ENCODE data around the gene RERE.
"Not testable (repeated sequence)": the region's sequence is repeated elsewhere in the genome, so short reads cannot be mapped to it uniquely, and the experiment has no call there.

The RERE gene

DNA sequence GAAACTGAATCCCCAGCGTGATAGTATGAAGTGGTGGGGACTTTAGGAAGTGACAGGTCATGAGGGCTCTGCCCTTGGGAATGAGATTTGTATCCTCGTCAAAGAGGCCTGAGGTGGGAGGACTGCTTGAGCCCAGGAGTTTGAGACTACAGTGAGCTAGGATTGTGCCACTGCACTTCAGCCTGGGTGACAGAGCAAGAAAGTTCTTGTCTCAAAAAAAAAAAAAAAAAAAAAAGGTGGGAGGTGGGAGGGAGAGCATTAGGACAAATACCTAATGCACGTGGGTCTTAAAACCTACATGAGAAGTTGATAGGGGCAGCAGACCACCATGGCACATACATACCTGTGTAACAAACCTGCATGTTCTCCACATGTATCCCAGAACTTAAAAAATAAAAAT, 24.0 kb upstream of the RERE start:
- no peak for DNase-seq (ENCODE audit: low read depth)

DNA sequence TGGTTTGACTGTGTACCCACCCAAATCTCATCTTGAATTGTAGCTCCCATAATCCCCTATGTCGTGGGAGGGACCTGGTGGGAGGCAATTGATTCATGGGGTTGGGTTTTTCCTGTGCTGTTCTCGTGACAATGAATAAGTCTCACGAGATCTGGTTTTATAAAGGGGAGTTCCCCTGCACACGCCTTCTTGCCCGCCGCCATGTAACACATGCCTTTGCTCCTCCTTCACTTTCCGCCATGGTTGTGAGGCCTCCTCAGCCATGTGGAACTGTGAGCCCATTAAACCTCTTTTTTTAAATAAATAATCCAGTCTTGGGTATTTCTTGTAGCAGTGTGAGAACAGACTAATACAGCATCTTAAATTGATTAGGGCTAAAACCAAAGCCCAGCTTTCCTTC, 22.6 kb upstream of the RERE start:
- DNase-seq (ENCODE audit: low read depth), result no peak

DNA sequence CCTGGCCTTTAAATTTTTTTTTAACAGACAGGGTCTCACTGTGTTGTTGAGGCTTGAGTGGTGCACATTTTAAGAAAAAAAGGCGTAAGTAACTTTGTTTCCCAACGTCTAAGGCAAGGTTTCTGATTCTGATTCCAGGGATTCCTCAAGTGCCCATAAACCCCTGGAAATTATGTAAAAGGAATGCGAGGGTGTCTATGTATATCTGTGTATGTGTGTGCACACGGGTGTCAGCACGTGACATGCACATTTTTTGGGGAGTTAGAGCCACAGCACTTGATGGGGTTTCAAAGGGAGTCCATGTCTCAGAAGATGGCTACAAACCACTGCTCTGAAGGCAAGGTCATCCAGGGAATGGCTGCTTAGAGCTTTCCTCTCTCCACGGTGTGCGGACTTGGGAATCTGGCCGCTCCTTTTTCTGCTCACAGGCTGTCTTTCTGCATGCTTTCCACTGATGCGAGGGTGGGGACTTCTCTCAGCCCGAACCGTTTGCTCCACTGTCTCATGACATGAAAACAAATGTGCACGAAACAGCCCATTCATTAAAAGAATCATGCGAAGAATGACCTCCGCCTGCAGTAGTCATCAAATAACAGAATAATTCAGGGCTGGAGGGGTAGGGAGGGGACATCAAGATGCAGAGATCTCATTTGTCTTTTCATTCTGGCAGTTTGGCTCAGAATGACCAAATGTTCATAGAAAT, 18.7 kb upstream of the RERE start:
- no peak for DNase-seq (ENCODE audit: low read depth)

DNA sequence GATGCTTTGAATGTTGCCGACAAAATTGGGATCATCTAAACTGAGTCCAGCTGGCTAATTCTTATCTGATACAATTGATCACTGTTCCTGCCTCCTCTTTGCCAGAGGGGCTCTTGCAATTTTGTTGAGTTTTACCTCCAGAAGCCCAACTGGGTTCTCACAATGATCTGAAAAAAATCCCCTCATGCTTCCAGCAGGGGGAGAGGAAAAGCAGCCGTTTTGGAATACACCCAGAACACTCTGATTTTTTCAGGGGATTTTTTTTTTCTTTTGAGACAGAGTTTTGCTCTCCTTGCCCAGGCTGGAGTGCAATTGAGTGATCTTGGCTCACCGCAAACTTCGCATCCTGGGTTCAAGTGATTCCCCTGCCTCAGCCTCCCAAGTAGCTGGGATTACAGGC, 13.9 kb upstream of the RERE start:
- DNase-seq (ENCODE audit: low read depth), result no peak

DNA sequence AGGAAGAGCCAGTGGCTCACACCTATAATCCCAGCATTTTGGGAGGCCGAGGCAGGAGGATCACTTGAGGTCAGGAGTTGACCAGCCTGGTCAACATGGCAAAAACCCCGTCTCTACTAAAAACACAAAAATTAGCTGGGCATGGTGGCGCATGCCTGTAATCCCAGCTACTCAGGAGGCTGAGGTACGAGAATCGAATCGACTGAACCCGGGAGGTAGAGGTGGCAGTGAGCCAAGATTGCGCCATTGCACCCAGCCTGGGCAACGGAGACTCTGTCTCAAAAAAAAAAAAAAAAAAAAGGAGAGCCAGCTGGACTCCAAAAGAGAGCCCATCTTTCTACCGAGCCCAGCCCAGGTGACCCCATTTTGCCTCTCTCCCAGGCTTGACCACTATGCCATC, 13.3 kb upstream of the RERE start:
- DNase-seq (ENCODE audit: low read depth), result not testable (repeated sequence)

DNA sequence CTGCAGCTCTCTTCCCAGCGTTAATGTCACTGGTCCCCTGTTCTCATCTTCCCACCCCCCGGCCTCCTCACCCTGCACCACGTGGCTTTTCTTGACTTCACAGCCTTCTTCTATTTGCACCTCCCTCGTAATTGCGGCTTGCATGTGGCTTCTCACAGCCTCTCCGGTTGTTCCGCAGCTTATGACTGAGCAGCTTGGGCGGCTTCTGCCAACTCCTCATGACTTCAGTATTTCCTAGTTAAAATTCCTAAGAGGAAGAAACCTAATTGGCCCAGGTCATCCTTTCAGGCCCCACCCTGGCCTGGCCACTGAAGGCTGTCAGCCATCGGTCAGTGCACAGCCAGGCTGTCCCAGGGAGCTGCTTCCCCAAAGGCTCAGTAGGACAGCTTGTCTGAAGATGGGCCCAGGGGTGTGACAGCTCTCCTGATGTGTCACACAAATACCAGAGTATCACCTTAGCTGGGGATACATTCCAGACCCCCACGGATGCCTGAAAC, 8.6 kb upstream of the RERE start:
- no peak for DNase-seq (ENCODE audit: low read depth)

DNA sequence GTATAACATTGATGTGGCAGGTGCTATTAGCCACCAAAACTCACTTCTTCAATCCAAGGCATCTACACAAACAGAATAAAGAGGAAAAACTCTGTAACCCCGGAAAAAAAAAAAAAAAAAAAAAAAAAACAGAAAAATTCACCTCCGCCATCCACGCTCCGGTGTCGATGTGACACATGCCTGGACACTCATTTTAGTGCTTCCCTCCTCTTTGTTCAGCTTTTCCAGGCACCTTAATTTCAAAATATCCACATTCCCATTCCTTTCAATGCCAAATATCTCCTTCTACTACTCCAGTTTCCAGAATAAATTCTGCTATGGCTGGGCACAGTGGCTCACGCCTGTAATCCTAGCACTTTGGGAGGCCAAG, 5.8 kb upstream of the RERE start:
- no peak for DNase-seq (ENCODE audit: low read depth)

DNA sequence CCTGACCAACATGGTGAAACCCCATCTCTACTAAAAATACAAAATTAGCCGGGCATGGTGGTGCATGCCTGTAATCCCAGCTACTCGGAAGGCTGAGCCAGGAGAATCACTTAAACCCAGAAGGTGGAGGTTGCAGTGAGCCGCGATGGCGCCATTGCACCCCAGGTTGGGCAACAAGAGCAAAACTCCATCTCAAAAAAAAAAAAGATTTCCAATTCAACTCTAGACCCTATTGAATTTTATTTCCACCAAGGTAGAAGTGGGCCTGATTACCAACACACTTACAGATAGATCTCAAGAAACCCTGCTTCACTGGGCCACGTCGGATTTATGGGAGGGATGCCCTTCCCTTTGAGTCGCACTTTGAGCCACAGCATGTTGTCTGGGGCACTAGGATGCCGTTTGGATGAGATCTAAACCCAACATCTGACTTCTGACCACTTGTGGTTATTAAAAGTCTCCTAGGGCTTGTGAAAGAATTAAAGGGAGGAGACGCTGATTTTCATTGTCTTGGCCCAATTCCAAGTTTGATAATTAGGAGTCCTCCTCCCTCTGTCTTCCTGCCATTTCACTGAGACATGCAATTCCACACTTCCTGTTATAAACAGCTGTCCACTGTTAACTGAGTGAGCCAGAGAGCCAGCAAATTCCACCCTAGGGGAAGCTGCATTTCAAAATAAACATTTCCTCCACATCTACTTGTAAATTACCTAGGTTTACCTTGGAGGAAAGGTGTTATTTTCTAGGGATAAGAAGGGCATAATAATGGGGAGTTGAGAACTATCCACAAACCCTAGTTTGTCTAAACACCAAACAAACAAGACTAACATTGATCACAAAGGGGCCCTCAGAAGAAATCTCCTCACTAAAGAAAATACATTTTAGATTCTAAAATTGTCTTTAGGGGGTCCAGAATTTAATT, 5.2 kb upstream of the RERE start:
- no peak for DNase-seq (ENCODE audit: low read depth)

DNA sequence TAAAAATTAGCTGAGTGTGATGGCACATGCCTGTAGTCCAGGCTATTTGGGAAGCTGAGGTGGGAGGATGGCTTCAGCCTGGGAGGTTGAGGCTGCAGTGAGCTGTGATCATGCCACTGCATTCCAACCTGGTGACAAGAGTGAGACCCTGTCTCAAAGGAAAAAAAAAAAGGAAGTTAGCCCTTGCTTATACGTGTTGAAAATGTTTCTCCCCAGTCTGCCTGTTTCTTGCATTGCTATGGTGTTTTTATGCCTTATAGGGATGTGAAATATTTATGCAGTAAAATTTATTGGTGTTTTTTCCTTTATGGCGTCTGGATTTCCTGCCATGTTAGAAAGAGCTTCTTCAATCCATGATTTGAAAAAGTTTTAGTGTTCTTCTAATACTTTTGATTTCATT, 3.6 kb upstream of the RERE start:
- no peak for DNase-seq (ENCODE audit: low read depth)

DNA sequence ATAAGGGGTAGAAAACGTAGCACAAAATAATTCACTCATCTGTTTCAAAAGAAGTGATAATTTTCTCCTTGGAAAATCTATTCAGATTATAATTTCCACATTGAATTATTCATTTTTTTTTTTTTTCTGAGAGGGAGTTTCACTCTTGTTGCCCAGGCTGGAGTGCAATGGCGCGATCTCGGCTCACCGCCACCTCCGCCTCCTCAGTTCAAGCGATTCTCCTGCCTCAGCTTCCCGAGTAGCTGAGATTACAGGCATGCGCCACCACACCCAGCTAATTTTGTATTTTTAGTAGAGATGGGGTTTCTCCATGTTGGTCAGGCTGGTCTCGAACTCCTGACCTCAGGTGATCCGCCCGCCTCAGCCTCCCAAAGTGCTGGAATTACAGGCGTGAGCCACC, 1.3 kb upstream of the RERE start:
- not testable (repeated sequence) for DNase-seq (ENCODE audit: low read depth)

DNA sequence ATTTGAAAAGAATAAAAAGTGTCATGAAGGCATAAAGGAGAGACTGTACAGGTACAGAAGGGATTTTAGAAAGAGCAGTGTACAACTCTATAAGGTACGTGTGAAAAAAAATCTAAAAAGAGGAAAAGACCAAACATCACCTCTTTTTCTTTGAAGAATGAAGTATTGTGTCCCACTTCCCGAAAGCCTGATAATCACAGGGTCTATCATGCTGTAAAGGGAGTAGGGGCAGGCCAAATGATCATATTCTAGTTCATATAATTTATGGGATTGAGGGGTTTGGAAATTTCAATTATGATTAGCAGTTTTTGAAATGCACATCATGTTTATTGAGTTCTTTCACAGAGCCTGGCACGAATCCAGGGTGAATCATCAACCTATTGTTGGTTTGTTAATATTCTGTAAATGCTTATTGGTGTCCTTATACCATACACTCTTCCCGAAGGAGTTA, 910 bp upstream of the RERE start:
- no peak for DNase-seq (ENCODE audit: low read depth)

DNA sequence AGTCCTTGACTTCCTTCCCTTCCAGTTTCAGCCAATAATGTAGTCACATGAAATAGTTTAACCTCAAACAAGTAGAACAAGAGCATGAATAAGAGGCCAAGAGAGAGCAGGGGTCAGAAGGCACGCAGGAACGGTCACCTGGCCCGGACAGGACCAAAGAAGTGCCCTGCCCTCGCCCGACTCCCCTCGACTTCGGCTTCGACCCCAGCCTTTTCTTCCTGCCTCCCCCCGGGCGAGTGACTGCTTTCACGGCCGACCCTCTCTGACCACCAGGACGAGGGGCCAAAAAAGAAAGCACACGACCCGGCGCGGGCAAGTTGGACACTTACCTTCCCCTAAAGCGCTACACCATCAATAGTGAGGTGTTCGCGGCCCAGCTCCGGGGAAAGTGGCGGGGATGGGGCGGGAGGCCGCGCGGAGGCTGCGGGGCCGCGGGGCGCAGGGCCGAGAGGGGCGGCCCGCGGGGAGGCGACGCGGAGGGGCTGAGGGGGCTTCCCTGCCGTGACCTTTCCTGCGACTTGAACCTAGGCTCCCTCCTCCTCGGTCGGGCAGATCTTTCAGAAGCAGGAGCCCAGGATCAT, 519 bp downstream of the RERE start:
- DNase-seq (ENCODE audit: low read depth), result peak; percentile 13

DNA sequence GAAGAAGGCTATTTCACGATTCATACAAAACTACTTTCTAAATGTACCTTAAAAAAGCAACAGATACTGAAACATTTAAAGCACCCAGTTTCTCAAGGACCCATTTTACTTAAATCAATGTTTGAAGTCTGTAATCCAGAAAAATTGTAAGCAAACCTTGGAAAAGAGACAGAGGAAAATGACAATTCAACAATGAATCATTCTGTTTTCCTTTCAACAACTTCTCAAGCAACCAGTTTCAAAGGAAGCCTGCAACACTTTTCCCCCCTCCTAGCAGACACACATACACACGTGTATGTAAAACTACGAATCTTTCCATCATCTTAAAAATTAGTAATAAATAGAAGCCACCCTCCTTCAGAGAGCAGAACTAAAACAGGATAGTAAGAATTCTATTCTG, 1.2 kb downstream of the RERE start:
- DNase-seq (ENCODE audit: low read depth), result no peak

DNA sequence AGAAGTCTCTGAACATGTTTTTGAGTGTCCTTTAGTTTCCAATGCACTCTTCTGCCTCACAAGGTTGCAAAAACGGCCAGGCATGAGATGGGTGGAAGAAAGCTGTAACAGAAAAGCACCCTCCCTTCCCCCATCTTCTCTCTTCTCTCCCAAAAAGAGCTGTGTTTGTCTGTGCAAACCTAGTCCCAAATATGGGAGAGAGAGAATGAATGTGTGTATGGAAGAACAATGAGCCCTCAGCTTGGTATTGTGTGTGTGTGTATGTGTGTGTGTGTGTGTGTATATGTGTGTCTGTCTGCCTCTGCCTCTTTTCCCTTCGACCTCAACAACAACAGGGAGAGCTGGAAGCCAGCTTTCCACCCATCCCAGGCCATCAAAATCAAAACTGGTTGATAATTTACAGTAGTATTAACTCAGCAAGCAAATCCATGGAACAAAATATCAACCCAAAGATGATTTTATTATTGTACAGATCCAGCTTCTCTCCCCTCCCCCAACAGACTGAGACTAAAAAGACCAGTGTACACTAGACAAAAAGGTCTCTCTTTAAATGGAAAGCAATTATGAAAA, 1.8 kb downstream of the RERE start:
- no peak for DNase-seq (ENCODE audit: low read depth)

DNA sequence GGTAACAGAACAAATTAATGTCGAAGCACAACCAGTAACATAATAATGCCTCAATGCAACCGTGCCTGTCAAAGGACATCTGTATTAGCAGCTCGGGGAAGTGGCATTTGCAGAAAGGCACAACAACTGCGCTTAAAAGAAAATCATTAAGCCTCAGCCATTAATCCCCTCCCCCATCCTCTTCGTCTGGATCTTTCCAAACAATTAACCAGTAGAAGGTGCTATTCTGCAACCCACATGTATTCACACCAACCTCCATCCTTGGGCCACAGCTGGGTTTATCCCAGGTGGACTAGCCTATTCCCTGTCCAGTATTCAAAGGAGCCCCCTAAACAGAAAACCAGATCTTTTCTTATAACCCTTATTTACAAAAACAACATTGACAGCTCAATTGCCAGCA, 2.6 kb downstream of the RERE start:
- no peak for DNase-seq (ENCODE audit: low read depth)

DNA sequence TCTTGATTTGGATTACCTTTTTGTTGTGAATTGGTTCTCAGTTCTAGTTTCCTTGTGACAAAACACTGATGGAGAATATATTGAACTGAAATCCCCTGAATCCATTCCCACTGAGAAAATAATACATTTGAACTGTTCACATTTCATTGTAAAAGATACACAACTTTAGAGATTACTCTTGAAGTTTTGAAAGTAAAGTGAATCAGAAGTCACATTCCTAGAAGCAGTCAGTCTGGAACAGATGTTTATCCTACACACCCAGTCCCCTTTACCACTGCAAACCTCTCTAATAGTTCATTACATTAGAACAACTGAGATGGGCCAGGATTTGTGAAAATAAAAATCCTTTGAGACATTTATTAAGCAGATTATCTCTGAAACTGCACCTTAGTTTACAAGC, 3.4 kb downstream of the RERE start:
- DNase-seq (ENCODE audit: low read depth), result no peak

DNA sequence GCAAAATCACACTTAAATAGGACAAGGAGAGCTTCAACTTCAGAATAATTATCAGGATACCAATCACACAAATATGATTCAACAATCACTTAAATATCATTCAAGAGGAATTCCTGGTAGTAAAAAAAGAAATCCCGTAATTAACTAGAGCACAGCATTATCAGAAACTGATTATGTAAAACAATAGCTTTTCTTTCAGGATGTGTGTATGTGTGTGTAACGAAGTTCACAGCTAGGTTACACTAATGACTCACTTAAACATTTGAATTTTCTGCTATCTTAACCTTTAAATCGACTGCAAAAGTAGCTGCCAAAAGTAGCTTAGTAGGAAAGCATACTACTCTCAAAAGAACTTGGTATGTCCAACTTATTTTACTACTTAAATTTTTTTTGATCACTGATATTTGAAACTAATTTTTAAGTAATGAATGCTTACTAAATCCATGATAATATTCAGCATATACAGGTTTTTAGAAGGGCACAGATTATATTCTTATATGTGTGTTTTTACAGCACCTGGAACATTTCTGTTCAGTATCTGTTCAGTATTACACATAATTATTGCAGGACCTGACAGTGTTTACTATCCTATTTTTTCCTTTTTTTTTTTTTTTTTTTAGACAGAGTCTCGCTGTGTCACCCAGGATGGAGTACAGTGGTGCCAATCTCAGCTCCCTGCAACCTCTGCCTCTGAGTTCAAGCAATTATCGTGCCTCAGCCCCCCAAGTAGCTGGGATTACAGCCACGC, 4.2 kb downstream of the RERE start:
- no peak for DNase-seq (ENCODE audit: low read depth)

DNA sequence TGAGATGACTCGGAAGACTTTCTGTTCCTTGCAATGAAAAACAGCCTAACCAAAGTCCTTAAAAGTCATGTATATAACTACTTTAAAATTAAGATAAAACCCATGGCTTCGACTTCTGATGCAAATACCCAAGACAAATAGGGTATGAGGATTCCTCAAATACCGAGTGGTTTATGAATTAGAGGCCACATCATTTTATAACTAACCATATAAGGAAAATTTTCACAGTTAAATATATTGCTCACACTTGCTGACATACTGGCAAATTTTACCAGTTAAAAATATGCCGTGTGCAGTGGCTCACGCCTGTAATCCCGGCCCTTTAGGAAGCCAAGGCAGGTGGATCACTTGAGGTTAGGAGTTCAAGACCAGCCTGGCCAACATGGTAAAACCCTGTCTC, 5.4 kb downstream of the RERE start:
- DNase-seq (ENCODE audit: low read depth), result no peak

DNA sequence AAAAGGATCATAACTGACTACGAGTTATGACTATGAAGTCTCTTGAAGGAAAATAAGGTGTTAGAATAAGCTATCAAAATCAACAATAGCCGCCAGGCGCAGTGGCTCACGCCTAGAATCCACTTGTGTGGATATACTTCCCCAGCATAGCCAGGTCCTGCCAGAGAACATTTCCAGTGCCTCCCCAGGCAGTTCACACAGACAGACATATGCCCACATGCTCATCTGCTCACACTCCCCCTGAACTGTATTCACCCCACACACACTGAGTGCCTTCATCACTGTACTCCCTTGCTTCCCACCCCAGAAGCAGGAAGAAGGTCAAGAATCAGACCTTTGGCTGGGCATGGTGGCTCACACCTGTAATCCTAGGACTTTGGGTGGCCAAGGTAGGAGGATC, 6.5 kb downstream of the RERE start:
- no peak for DNase-seq (ENCODE audit: low read depth)

DNA sequence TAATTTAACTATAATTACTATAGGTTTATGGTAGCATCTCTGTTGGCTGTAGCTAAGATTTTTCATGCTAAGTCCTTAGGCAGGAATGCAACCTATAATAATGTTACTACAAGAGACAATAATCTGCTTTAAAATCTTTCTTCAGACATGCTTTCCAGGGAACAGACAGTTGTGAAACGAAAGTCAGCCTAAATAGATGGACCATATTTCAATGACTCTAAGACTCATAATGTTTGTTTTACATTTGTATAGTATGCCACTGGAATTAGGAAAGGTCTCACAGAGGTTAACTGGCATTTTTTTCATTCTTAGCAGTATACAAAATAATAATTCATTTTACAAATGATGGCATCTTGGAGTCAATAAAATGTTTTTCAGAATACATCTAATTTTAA, 8.1 kb downstream of the RERE start:
- no peak for DNase-seq (ENCODE audit: low read depth)

DNA sequence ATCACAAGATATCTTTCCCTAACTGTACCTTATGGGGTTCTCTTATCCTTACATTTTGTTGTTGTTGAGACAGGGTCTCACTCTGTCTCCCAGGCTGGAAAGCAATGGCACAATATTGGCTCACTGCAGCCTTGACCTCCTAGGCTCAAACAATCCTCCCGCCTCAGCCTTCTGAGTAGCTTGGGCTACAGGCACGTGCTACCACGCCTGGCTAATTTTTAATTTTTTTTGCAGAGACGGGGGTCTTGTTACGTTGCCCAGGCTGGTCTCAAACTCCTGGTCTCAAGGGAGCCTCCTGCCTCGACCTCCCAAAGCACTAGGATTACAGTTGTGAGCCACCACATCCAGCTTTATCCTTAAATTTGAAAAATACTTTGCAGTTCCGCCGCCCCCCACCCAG, 10.4 kb downstream of the RERE start:
- no peak for DNase-seq (ENCODE audit: low read depth)

DNA sequence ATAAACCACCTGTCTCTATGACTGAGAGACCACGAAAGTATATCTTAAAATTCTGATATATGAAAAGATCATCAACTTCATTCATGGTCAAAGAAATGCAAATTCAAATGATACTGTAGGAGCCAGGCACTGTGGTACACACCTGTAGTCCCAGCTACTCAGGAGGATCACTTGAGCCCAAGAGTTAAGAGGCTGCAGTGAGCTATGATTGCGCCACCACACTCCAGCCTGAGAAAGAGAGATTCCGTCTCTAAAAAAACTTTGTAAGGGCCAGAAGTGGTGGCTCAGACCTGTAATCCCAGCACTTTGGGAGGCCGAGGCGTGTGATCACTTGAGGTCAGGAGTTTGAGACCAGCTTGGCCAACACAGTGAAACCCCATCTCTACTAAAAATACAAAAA, 17.0 kb downstream of the RERE start:
- DNase-seq (ENCODE audit: low read depth), result no peak

Data from stimulated activated CD8-positive, alpha-beta memory T cell treated with anti-CD3 and anti-CD28 coated beads, Interleukin-12 subunit alpha, Interleukin-12 subunit beta, amount 100 ng/mL, for 4 hours (primary cell).